SKM-1 treated with dmso at 0.1 percent for 144 hours (cell line): Measurements from ENCODE around the gene PEX14.

ENCODE experiments used
- DNase-seq: peaks from one replicate; lab custom pipeline; 2025; ENCODE audit not compliant: unreplicated experiment; lab: John Stamatoyannopoulos, UW

The PEX14 gene

DNA sequence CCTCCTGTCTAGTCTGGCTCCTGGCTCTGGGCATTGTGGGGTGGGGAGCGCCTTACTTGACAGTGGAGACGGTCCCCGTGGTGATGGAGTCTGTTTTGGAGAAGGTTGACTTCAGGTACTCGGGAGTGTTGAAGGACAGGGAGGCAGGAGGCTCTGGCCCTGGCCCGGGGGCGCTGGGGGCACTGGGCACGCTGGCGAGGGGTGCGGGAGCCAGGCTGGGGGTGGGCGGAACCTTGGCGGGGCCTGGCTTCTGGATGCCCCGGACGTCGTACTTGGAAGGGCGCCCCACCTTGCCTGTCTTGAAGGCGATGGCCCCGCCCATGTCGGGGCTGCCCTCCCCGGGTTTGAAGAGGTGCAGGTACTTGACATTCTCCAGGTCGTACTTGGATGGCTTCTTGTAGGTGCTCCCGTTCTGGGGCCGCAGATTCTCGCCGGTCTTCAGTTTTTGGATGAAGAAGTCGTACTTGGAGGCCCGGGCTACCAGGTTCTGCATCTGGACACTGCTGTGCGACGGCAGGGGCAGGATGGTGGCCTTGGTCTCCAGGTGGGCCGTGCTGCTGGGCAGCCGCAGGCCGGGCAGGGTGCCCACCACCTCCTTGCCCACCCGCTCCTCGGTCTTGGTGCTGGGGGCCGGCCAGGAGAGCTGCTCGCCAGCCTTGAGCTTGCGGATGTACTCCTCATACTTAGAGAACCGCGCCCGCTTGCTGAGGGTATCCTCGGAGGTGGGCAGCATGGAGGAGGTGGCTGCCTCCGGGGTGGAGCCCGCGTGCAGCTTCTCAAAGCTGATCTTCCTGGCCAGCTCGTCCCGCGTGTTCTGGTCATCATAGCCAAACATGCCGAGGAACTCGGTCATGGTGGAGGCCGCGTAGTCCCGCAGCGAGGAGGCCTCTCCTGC is 185.1 kb downstream of the PEX14 start:
- DNase-seq: no peak

- no peak for DNase-seq
These were observed 186.7 kb downstream of the PEX14 start for GRCh38 chr1:10661453-10661852.

- no peak for DNase-seq
These were observed 187.4 kb downstream of the PEX14 start for GRCh38 chr1:10662090-10662688.

- no peak for DNase-seq
These were observed 188.3 kb downstream of the PEX14 start for GRCh38 chr1:10662824-10663677.

GRCh38 chr1:10663678-10664035 is 188.9 kb downstream of the PEX14 start:
- no peak for DNase-seq

GRCh38 chr1:10664251-10664650 is 189.5 kb downstream of the PEX14 start:
- no peak for DNase-seq

DNA sequence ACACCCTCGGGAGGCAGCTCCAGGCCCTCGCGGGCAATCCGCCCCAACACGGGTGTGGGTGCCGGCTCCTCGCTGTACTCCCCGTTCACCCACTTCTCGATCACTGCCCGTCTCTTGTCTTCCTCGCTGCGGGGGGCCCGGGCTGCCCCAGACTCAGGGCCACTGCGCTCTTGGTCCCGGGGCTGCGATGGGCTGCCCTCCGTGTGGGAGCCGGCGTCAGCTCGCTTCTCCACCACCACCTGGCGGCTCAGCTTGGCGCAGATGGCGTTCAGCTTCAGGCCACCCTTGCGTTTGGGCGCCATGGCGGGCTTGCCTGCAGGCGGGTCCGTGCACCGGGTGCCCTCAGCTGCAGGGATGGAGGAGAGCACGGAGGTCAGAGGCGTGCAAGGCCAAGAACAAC is 190.5 kb downstream of the PEX14 start:
- no peak for DNase-seq

GRCh38 chr1:10665930-10666850 is 191.4 kb downstream of the PEX14 start:
- no peak for DNase-seq

GRCh38 chr1:10667861-10668761 is 193.4 kb downstream of the PEX14 start:
- no peak for DNase-seq

GRCh38 chr1:10669570-10669969 is 194.8 kb downstream of the PEX14 start:
- DNase-seq: no peak

DNA sequence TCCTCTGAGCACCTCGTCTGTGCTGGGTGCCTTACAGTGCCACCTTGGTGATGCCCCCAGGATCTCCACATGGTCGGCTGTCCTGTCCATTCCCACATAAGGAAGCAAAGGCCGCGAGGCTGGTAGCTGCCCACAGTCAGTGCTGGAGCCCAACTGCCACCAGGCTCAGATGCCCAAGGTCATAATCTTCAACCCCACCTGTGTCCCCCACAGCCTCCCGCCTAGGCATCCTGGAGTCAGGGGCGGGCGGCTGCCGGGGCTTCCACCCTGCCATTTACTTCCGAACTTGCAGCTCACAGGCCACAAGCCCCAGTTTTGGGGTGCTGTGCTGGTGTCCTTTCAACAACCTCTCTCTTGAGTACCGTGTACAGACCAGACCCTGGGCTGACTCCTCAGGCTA is 195.4 kb downstream of the PEX14 start:
- DNase-seq: no peak

DNA sequence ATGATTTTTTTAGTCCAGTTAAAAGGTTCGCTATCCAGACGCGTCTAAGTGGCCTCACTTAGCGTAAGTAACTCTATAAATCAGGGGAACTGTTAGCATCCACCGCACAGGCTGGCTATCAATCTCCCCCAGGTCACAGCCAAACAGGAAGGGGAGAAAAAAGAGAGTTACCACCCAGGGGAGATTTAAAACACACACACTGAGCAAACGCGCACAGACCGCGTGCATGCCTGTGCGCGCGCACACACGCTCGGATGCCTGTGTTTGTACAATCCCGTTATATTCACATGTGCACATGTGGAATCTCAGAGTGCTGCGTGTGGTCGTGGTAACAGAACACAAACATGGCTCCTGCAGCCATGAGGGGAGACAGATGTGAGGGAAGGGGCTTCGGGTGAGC is 196.3 kb downstream of the PEX14 start:
- DNase-seq: no peak

DNA sequence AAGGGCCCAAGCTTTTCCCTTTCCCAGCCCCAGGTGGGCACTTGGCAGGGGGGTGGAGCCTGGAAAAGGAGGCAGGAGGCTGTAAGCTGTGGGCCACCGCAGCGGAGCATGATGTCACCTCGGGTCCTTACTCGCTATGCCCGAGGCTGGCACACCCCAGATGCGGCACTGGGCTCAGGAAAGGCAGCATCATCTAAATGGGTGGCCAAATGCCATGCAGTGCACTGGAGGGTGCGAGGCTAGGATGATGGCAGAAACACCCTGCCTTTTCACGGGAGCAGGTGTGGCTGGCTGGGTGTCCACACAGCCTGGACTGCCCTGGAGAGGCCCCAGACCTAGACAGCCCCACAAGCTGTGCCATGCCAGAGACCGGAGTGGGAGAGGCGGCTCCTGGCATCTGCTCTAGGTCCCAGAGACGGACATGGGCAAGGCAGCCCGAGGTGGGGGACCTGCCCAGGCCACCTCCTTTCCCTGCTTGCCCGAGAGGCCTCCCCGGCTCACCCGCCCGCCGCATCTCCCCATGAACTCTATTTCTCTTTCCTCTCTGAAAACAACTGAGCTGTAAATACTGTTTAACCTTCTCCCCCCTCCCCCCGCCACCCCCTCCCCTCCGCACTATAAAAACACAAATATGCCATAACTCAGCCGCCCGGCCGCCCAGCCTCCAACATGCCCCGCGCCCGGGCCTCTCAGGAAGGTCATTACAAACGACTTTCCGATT is 197.0 kb downstream of the PEX14 start:
- no peak for DNase-seq

DNA sequence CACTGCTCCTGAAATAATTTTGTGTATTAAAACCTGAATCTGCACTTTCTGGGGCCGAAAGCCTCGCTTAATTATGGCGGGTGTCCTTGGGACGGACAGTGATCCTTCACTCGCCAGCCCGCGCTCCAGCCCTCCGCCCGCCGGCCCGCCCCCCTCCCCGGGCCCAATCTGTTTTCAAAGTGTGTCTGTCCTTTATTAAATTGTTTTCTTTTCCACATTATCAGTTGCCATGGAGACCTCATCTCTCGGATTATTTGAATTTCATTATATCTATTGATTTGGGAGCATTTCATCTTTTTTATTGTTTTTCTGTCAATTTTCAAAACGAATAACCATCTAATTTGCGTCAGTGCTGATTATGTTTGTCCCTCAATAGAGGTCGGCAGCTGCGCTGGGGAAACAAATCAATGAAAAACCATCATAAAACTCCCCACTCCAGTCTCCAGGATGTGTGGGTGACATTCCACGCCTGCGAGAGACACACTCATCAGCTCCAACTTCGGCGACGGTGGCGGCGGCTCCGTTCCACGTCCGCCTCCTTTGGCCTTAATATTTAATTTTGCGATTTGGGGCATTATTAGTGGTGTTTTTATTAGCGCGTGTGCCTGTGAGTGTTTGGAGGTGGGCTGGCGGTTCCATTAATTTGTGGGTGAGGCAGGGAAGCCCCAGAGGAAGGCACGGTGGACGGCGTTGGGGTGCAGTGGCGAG is 197.7 kb downstream of the PEX14 start:
- no peak for DNase-seq

DNA sequence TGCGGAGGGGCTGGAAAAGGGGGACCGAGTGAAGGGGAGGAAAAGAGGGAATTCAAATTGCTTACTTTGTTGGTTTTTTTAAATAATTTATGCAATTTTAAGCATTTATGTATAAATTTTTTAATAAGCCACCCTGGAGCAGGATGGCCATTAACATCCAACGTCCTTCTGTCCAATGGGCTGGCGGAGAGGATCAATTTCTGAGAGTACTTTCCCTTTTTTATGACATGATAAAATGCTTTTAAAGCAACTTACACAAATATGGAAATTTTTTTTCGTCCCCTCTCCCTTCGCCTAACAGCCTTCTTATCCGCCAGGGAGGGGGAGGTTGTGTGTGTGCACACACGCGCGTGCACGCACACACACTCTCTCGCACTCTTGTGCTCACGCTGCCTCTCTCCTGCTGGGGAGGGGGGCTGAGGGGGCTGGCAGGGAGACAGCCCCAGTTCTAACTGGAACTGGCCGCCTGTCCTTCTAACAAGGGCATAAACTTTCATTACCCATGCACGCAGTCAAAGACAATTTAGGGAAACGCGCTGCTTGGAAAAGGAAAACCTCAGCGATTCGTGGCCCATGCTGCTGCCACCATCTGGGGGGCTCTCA is 198.5 kb downstream of the PEX14 start:
- DNase-seq: no peak

DNA sequence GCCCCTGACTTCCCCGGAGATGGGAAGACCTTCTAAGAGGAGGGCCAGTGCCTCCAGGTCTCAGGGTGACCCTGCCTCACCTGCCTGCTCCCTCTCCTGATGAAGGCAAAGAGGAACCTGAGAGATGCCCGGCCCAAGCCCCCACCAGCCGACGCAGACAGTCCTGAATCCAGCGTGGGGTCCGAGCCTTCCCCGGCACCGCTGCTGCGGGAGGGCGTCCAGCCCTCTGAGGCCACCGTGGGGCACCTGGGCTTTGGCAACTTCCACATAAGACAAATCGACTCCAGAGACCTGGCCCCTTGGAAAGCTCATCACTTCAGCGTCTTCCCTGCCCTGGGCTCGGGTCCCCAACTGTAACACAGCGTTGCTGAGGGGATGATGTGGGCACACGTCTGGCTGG is 199.5 kb downstream of the PEX14 start:
- DNase-seq: no peak

DNA sequence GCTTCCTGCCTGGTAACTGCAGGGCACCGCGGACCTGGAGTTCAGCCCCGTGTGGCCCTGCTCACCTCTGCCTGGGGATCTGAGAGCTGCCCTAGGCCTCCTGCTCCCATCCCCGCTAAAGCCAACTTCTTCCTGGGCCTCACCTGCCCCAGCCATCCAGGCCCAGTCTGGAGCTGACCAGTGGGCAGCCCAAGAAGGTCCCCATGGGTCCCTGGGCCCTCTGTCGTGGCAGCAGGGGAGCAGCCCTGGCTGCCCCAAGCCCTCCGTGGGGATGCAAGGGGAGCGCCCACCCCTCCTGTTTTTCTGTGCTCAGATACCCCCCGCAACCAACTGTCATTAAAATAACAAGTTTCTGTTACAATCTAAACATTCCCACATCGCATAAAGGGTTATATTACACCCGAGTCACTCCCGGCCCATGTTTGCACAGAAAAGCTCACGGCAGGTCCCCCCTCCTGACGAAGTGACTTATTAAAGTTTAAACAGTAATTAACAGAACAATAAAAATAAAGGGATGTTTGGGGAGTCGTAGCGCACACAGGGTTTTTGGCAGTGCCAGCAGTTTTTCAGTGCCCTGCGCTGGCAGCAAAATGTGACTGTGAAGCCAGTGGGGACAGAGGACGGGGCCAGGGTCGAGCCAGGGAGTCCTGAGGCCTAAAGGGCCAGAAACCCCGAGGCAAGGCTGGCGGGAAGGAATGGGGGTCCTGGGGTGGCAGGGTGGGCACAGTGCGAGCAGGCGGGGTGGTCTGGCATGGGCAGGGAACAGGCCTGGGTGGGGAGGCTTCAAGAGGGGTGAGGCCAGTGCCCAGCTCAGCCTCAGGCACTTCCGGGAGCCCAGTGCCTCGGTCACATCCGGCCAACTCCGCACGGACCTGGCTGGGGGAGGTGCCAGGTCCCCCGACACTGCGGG is 200.2 kb downstream of the PEX14 start:
- no peak for DNase-seq
